Upper lobe of left lung (tissue), 4 donors: Measurements from ENCODE around the gene TTC28.

Experiments
- CTCF ChIP-seq, 6 experiments: fragments of 450-650 bp in 4 of 6; fragments of 200-600 bp in 2 of 6; sonication (generic) in 2 of 6; IDR thresholded peaks; one replicate each; pipeline ENCODE4 v1.5.1; 2016 to 2019; ENCODE audit warnings: antibody characterized with exemption in 6 of 6
- POLR2A ChIP-seq, 4 donors: fragments of 450-650 bp; IDR thresholded peaks; one replicate each; pipeline ENCODE4 v1.5.1; 2016 to 2017; ENCODE audit warnings: antibody characterized with exemption in 4 of 4, mild to moderate bottlenecking in 2 of 4
- POLR2AphosphoS5 ChIP-seq, 2 donors: sonication (generic); formaldehyde crosslinking; IDR thresholded peaks; one replicate each; pipeline ENCODE4 v1.5.1; 2017; ENCODE audit warnings: antibody characterized with exemption in 2 of 2

GRCh38 chr22:27949421-27949820 lies 730.2 kb downstream of the TTC28 start:
- no peak for TF ChIP-seq POLR2A (IDR thresholded peaks at IDR 0.05)
- TF ChIP-seq CTCF (IDR thresholded peaks at IDR 0.05), result no peak
- TF ChIP-seq POLR2AphosphoS5 (IDR thresholded peaks at IDR 0.05), result no peak
